Measurements from ENCODE around the gene ACSS1.
A peak's percentile ranks its signal among the peaks of the same experiment; 100 is the strongest.

Gene ACSS1

GRCh38 chr20:25053255-25054031 is 4.5 kb downstream of the ACSS1 start:
- Histone ChIP-seq H3K4me2 (ENCODE audit: low read length) (no peak overlapping the region), H3K9me3 (ENCODE audit: control insufficient read depth, low read length) (no peaks in the 10 kb centered on the region), H3K4me1 (peaks cover 28% of the 10 kb centered on the region), H3K27ac (peak overlapping the region; percentile 43), H3K4me3 (ENCODE audit: low read depth, low read length) (no peak overlapping the region), H3K27me3 (ENCODE audit: control insufficient read depth, insufficient read depth, low read length) (no peaks in the 10 kb centered on the region), H2AFZ (no peak overlapping the region), H3K9ac (no peak overlapping the region), H3K36me3 (ENCODE audit: control insufficient read depth, insufficient read depth, low read length) (no peaks in the 10 kb centered on the region), H3K79me2 (peaks cover 66% of the 10 kb centered on the region)
- TF ChIP-seq, protein P1, sequence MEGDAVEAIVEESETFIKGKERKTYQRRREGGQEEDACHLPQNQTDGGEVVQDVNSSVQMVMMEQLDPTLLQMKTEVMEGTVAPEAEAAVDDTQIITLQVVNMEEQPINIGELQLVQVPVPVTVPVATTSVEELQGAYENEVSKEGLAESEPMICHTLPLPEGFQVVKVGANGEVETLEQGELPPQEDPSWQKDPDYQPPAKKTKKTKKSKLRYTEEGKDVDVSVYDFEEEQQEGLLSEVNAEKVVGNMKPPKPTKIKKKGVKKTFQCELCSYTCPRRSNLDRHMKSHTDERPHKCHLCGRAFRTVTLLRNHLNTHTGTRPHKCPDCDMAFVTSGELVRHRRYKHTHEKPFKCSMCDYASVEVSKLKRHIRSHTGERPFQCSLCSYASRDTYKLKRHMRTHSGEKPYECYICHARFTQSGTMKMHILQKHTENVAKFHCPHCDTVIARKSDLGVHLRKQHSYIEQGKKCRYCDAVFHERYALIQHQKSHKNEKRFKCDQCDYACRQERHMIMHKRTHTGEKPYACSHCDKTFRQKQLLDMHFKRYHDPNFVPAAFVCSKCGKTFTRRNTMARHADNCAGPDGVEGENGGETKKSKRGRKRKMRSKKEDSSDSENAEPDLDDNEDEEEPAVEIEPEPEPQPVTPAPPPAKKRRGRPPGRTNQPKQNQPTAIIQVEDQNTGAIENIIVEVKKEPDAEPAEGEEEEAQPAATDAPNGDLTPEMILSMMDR (IDR thresholded peaks at IDR 0.05) = no peak

- H3K9ac ChIP-seq = no peak overlapping the region
- TF ChIP-seq, protein P1 (IDR thresholded peaks at IDR 0.05) = no peak
- H3K4me2 ChIP-seq (ENCODE audit: low read length) = peak overlapping the region; percentile 5
- H3K27me3 ChIP-seq (ENCODE audit: control insufficient read depth, insufficient read depth, low read length) = no peaks in the 10 kb centered on the region
- no peak overlapping the region for H2AFZ ChIP-seq
- H3K36me3 ChIP-seq (ENCODE audit: control insufficient read depth, insufficient read depth, low read length) = no peaks in the 10 kb centered on the region
- peaks cover 26% of the 10 kb centered on the region for H3K4me1 ChIP-seq
- H3K9me3 ChIP-seq (ENCODE audit: control insufficient read depth, low read length) = no peaks in the 10 kb centered on the region
- peak overlapping the region; percentile 43 for H3K27ac ChIP-seq
- H3K79me2 ChIP-seq = peaks cover 69% of the 10 kb centered on the region
- H3K4me3 ChIP-seq (ENCODE audit: low read depth, low read length) = no peak overlapping the region
These were observed 5.4 kb downstream of the ACSS1 start for GRCh38 chr20:25052255-25053194.

GRCh38 chr20:25051386-25052155 is 6.4 kb downstream of the ACSS1 start:
- Histone ChIP-seq H3K27me3 (ENCODE audit: control insufficient read depth, insufficient read depth, low read length) (no peaks in the 10 kb centered on the region), H3K9me3 (ENCODE audit: control insufficient read depth, low read length) (no peaks in the 10 kb centered on the region), H3K36me3 (ENCODE audit: control insufficient read depth, insufficient read depth, low read length) (no peaks in the 10 kb centered on the region), H3K4me1 (peaks cover 24% of the 10 kb centered on the region), H3K4me3 (ENCODE audit: low read depth, low read length) (no peak overlapping the region), H3K27ac (peak overlapping the region; percentile 43), H3K9ac (no peak overlapping the region), H3K79me2 (peaks cover 61% of the 10 kb centered on the region), H3K4me2 (ENCODE audit: low read length) (peak overlapping the region; percentile 5), H2AFZ (no peak overlapping the region)
- TF ChIP-seq, protein P1 (IDR thresholded peaks at IDR 0.05) = no peak

DNA sequence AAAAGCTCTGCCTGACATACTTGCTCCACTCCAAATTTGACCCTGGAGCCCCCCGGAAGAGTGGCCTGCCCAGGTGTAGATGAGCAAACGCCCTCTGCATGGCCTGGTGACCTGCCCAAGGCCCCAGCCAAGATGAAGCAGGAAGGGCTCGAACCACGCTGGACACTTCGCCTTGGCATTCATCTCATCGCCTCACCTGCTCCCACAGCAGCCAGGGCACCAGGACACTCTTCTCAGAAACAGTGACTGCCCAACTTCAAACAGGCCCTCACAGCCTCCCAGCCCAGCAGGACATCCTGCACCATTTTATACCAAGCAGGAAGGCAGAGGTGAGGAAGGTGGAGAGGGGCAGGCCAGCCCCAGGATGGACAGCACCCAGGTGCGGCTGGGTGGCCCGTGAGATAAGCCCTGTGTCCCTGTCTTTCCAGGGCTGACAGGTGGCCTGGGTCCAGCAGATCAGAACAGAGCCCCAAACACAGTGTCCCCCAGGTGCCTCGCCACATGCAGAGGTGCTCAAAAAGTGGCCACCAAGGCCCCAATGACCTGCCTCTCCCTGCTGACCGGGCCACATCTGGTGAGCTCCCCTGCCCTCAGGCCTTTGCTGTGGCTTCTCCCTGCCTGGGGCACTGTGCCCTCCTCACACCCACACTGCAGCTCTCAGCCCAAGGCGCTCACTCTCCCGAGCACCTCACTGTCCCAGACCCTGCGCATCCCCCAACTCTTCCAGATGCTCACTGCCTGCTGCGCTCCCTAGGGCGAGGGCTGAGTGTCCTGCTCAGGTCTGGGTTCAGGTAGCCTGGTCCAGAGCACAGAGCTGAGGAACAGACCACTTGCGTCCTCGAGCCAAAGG is 7.2 kb downstream of the ACSS1 start:
- peaks cover 16% of the 10 kb centered on the region for H3K4me1 ChIP-seq
- no peak overlapping the region for H2AFZ ChIP-seq
- H3K36me3 ChIP-seq (ENCODE audit: control insufficient read depth, insufficient read depth, low read length) = no peaks in the 10 kb centered on the region
- H3K9ac ChIP-seq = no peak overlapping the region
- TF ChIP-seq, protein P1 (IDR thresholded peaks at IDR 0.05) = no peak
- no peaks in the 10 kb centered on the region for H3K27me3 ChIP-seq (ENCODE audit: control insufficient read depth, insufficient read depth, low read length)
- H3K9me3 ChIP-seq (ENCODE audit: control insufficient read depth, low read length) = no peaks in the 10 kb centered on the region
- peaks cover 59% of the 10 kb centered on the region for H3K79me2 ChIP-seq
- no peak overlapping the region for H3K4me2 ChIP-seq (ENCODE audit: low read length)
- H3K27ac ChIP-seq = no peak overlapping the region
- H3K4me3 ChIP-seq (ENCODE audit: low read depth, low read length) = no peak overlapping the region
